Activated CD4-positive, alpha-beta T cell treated with anti-CD3 and anti-CD28 coated beads, Interleukin-2, Interleukin-6, amounts not matched to agents 100 ng/mL and 50 ng/mL, durations not matched to agents 16 hours and 8 hours (primary cell): ENCODE data around the gene TMEM184C.

Experiments used
- DNase-seq: peaks from one replicate; pipeline ENCODE4 v3.0.0-alpha.2; 2020

Gene TMEM184C

DNA sequence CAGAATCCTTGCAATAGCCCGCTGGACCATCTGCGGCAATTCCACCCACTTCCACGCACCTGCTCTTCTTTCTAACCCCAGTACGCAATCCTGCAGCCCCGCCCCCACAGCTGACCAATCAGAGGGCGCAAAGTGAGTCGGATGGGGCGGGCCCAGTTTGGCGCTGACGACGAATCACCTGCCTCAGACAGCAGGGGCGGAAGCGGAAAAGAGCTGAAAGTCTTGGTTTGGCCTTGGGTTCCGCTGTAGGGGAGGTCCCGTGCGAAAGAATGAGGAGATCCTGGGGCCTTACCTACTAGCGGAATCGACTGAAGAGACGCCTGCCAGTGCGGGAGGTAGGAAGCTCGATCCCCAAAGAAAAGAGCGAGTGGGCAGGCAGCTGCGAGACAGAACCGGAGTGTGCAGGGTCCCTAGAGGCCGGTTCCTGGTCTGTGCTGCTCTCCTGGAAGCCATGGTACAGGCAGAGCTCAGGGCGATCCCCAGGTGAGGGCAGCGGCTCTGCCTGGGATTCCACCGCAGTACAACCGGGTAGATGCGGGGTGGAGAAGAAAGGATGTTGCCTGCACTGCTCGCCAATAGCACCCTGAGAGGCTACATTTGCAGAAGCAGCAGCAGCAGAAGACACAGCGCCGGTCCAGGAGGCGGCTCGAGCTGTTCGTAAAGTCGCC, at the start of gene TMEM184C:
TMEM184C (plus strand) TSS at position 225 of the 668 bp plus-strand sequence. CDS start 560 bp downstream, outside the sequence.
- peak; percentile 99 for DNase-seq

DNA sequence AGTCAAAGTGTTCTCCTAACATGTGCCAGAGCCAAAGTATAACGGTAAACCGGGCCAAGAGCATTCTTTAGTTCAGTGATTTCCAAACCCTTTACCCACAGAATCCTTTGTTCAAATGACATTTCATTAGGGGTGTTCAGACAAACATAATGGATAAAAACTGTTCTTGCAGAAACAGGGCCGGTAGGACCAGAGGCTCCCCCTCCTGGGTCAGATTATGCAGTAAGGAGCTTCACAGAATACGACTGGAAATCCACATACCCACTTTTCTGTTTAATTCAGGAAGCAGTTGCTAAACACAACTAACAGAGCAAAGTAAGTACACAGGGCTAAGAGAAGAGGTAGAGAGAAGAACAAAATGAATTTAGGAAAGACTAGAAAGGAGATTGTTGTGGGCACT, 46.6 kb upstream of the TMEM184C start:
- no peak for DNase-seq

DNA sequence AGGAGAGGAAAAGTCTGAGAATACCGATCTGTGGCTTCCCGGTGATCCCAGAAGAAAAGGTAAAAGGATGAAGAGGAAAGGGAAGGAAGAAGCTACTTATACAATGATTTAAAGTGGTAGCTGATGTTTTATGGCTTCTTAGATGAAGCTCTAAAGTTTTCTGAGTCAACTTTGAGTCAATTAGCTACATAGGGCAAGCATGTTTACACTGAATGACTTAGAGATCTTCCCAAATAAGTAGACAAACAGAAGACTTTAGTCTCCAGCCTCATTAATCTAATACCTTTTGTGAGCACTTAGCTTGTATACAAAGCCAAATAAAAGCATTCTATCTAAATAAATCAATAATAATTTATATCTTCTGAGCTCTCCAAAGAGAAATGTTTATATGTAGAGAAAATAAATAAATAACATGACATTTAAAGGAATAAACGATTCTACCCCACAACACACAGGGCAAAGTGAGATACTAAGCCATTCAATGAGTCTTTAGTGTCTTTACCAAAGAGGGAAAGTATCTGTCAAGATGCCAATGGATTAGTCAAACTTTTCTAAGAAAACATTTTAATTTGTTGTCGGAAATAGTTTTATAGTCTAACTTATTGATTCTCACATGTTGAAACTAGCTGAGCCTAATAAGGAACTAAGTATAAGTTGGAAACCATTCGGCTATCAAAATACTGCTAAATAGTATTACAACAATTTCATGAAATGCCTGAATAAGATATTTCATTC, 46.0 kb upstream of the TMEM184C start:
- no peak for DNase-seq

DNA sequence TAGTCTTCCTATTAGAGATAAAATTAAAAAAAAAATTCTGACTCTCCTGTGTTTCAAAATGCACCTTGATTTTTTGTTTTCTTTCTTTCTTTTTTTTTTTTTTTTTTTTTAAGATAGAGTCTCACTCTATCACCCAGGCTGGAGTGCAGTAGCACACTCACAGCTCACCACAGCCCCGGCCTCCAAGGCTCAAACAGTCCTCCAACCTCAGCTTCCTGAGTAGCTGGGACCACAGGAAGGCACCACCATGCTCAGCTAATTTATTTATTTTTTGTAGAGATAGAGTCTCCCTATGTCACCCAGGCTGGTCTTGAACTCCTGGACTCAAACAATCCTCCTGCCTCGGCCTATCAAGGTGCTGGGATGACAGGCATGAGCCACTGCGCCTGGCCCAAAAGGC, 41.1 kb upstream of the TMEM184C start:
- no peak for DNase-seq

DNA sequence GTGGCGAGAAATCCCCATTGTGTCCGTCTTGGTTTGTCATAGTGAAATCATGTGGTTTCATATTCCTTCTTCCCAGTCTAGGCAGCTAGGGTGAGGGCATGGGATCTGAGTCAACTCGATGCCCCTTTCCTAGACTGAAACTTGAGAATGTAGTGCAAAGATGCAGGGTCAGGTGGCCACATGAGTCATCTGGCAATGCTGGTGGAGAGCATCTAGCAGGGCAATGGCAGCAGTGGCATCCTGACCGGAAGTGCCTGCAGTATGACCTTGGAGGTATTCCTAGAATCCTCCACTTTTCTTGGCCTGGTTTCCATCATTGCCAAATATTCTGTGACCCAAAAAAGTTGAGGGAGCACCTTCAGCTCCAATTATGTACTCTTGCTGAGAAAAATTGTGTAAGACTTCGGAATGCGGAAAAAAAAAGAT, 39.1 kb upstream of the TMEM184C start:
- DNase-seq, result peak; percentile 12

DNA sequence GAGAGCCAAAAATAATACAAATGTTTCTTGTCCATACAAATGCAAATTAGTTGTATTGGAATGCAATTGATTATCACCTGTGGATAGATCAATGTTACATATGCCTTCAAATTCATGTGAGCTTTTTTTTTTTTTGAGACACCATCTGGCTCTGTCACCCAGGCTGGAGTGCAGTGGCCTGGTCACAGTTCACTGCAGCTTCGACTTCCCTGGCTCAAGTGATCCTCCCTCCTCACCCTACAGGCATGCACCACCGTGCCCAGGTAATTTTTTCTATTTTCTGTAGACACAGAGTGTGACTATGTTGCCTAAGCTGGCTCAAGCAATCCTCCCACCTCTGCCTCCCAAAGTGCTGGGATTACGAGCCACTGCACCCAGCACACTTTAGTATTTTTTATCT, 38.6 kb upstream of the TMEM184C start:
- DNase-seq, result no peak

DNA sequence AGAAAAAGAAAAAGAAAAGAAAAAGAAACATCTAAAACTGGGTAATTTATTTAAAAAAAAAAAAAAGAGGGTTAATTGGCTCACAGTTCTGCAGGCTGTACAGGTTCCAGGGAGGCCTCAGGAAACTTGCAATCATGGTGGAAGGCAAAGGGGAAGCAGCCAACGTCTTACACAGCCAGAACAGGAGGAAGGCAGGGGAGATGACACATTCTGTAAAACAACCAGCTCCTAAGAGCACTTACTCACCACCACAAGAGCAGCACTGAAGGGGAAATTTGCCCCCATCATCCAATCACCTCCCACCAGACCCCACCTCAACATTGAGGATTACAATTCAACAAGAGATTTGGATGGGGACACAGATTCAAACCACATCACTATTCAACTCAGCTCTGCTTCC, 36.8 kb upstream of the TMEM184C start:
- DNase-seq, result no peak

DNA sequence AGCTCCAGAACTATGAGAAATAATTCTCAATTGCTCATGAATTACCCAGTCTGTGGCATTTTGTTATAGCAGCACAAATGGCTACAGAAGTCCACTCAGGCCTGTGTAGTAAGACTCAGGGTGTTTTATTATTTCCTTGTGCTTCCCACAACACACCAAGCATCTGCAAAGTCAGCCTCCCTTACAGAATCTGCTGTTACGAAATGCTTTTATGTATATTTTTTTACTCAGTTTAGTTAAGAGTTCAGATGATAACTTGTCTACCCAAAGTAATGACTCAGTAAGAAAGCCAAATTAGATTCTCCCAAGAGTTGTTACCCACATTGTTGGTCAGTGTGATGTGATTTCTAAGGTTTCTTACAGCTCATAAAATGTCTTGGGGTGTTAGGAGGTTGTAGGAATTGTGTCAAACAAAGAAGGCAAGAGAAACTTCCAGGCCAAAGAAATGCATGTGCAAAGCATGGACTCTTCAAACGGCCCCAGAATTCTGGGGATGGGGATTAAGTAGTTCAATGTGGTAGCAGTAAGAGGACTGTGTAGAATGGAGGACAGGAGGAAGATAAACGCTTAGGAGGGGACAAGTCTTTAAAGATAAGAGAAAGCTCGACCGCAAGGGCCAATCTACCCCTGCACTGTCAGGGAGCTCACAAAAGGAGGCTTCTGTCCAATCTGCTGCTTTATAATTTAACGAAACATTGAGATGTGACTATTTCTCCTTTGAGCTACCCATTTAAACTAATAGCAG, 35.4 kb upstream of the TMEM184C start:
- DNase-seq, result no peak

DNA sequence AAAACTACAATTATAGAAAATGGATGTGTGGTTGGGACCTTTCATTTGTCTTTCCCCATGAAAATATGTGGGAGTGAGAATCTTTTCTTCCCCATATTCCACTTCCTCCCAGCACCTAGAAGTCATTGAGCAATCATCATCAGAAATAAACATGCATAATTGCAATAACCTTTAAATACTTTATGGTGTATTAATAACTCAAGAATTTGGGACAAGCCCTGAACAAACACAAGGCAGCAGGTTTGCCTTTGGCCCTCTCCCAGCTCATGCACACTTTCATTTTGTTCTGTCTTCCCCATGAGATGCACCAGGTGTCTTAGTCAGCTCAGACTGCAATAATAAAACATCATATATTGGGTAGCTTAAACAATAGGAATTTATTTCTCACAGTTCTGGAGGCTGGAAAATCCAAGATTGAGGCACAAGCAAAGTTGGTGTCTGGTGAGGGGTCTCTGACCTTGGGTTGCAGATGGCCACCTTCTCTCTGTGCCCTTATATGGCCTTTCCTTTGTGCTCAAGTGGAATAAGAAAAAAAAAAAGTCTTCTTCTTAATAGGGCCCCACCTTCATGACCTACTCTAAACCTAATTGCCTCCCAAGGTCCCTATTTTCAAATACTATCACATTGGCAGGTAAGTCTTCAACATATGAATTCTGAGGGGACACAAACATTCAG, 34.7 kb upstream of the TMEM184C start:
- DNase-seq, result no peak

DNA sequence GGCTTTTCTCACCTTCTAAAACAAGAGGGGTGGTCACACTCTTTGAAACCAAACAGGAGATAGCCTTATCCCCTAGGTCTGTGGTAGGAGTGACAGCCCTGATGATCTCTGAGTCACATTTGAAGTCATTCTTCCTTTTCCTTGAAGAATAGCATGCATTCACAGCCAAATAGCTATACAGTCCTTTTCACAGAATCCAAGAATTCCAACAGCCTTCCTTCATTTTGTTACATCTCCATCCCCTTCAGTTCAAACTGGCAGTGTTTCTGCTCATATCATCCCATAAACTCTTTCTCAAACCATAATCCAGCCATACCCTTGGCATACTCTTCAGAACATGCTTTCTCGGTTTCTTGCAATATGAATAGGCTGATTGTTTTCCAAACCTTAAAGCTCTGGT, 33.3 kb upstream of the TMEM184C start:
- no peak for DNase-seq

DNA sequence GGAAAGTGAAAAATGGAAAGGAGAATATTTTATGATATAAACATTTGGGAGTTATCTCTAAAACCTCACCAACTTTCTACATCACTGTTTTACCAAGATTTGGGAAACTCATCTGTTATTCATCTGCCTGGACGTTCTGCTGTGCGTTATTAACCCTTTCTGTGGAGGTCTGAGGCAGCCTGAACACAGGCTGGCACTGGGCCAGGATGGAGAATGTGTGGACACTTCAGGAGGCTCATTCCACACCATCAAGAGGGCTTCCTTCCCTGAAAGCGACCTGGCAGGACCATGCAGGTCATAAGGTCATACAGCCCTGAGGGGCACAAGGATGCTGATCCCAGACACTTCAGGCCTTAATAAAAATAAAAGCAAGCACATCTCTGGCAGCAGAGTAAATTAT, 31.2 kb upstream of the TMEM184C start:
- no peak for DNase-seq

DNA sequence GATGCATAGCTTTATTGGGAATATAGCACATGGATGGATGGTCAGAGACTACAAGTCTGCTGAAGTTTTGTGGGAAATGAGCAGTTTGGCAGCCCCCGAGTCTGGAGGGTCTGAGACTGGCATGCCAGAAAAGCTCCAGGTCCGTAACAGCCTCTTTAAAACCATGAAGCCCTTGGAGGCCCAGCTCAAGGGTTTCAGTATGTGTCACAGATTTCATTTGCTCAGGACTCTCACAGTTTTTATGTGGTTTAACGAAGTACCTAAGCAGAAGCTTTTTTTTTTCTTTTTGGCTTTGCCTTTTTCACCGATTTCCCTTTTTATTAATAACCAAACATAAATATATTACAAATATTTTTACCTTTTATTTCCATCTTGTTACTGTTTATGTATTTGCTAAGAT, 30.6 kb upstream of the TMEM184C start:
- peak; percentile 27 for DNase-seq

DNA sequence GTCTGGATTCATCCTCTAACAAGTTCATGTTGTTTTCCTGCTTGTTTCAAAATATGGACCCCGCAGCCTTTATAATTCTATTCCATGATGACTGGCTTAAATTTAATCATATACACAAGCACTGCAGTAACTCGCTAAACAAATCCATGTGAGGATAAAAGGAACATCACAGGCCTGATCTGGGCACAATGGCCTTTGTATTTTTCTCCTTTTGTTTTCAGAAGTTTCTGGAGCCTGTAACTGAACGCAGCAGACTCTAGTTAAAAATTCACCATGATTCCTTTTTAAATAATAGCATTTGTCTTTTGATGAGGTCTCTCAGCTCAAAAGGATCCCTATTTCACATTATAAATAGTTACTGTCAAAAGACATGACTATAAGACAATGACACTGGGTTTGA, 30.2 kb upstream of the TMEM184C start:
- DNase-seq, result no peak

DNA sequence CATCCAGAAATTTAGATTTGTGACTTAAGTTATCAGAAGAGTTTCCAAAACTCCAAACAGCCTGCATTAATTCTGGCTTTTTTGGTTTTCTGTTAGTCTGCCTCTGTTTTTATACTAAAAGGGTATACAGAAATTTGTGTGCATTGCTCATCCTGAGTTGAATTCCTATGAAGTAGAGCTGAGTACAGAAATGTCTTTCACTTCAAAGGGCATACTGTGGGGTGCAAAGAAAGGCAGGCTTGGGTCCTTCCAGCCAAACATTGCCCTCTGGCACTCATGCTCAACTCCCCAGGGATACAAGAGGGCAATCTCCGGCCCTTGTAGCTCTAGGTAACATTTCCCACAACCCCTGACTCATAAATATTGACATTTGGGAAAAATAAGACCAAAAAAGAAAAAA, 27.6 kb upstream of the TMEM184C start:
- no peak for DNase-seq

DNA sequence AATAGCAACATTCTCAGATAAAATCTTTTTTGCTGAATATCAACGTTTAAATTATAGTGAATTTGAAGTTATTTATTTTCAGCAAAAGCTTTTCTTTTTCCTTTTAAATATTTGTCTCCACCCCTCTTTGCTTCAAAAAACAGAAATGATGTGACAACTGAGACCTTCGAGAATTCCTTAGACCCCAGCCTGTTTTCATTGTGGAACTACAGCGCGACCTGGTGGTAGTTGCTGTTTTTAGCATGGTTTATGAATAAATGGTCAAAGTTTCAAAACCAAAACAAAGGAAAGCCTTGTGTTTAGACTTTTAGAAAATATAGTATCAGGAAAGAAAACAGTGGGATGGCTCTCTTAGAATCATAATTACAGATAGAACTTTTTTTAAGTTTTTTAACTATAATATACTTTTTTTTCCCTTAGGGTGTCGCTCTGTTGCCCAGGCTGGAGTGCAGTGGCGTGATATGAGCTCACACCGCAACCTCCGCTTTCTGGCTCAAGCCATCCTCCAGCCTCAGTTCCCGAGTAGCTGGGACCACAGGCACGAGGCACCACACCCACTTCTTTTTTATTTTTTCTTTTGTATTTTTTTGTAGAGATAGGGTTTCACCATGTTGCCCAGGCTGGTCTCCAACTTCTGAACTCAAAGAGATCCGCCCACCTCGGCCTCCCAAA, 26.8 kb upstream of the TMEM184C start:
- DNase-seq, result peak; percentile 55

DNA sequence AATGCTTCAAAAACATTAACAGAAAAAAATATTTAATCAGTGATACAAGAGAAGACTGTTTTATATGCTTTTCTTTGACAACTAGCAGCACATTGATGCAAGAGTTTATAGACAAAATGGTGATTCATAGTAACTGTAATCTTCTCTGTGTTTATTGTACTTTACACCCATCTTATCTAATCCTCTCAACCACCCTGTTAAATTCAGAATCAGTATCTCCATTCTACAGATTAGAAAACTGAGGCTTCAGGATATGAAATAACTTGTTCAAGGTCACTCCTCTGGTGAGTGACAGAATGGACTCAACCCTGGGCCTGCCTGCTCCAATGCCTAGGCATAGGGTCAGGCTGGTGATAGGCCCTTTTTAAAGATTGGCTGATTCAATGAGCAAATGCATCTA, 26.1 kb upstream of the TMEM184C start:
- DNase-seq, result no peak

DNA sequence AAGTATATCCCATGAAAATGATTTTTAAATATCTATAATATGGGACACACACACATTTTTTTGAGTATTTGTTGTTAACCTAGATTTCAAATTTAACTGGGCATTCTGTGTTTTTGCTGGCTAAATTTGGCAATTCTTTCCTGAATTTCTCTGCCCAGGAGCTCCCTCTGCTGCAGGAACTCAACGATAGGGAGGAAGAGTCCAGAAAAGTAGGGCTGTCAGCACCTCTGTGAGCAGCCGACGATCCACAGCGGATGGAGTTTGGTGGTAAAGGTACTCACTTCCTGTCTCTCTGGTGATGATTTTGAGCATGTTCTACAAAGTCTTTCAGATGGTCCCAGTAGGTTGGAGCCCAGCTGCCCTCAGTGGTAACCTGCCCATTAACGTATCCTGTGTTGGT, 23.1 kb upstream of the TMEM184C start:
- no peak for DNase-seq

DNA sequence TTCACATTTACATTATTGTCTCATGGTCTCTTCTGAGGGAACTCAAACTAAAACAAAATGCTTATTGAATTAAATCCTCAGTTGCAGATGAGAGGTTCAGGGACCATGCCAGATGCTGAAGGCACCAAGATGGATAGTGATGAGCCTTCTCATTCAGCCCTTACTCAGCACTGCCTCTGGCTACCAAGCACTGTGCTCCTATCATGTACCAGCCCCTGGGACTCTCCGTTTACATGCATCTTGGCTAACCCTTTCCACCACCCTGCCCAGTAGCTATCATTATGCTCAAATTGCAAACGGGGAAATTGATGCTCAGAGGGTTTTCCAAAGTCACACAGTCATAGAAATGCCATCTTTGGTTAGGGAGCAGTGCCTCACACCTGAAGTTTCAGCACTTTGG, 22.6 kb upstream of the TMEM184C start:
- no peak for DNase-seq

DNA sequence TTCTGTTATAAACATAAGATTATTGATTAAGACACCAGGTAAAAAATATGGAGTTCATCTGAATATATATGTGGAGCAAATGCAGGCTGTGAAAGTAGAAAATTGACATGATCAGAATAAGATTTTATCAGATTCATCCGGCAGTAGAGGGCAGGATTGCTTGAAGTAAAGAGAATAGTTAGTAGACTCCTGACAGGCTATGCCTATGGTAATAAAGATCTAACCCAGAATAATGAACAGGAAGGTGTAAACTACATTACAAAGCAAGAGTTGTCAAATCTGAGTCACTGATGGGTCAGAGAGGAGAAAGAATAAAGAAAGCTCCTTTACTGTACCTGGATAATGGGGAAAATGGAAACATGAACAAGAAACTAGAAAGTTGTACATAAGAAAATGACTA, 20.8 kb upstream of the TMEM184C start:
- no peak for DNase-seq

DNA sequence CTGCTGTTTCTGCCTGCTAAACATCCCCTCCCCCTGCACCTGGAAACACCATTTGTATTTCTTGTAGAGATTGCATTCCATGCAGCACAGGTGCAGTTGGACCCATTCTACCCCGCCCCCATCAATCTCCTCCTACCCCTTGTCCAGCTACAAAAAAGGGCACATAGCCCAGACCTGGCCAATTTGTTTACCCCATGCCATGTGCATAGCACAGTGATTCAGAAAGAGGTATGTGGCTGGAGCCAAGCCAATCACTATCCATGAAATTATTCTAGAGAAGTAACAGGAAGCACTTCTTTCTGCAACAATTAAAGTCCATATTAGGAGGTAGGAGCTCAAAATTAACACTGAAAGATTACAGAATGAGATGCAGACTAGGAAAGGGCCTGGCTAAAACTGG, 20.2 kb upstream of the TMEM184C start:
- DNase-seq, result no peak

DNA sequence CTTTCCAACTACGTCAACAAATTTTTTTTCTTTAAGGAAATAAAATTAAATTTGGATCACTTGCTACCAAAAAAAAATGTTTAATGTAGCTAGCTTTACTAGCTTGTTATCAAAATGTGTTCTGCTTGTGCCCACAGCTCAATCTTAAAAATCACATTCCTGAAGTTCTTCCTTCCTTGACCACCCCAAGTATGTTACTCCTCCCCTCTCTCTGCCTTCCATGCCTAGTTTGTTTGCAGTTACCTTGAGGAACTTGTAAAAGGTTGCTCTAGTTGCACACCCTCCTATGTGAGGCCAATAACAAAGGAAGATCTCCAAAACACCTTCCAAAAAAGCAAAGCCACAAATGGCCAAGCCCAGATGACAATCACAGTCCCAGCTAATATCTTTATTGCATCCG, 19.6 kb upstream of the TMEM184C start:
- no peak for DNase-seq

DNA sequence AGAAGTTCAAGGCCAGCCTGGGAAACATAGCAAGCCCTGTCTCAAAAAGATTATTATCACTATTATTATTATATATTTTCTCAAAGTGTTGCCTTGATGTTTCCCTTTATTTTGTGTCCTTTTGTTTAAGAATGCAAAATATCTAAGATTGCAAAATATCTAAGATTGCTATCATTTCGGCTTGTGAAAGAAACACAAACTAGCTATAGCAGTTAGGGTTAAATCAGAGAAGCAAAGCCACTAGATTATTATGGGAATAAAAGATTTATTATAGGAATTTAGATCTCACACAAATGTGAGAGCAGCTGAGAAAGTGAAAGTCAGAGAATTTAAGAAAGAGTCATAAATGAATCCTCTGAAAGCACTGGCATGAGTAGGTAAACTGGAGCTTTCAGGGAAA, 18.0 kb upstream of the TMEM184C start:
- no peak for DNase-seq

DNA sequence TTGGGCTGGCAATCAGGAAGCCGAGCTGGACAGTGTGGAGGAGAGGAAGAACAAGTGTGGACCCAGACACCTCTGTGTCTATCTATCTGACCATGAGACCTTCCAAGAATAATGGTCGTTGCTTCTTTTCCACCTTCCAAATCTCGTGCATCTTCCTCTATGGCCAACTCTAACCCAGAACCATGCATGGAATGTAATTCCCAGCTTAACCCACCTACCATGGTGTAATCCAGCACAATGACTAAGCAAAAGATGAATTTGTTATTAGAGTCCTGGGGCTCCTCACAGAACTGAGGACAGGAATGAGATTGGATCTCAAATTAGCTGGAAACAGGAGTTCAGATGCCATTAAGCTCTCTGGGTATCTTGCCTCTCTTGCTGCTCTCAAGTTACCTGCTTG, 17.4 kb upstream of the TMEM184C start:
- DNase-seq, result no peak
